GM12892 (cell line): ENCODE measurements around the gene MPST.

Experiments
- DNase-seq: peaks from one replicate; pipeline ENCODE4 v3.0.0; 2011; ENCODE audit not compliant: insufficient read length
- FAIRE-seq: peaks from 2 replicates; lab custom pipeline; 2011; peaks lifted over from hg19 to GRCh38; lab: Jason Lieb, UNC
- POLR2A ChIP-seq: IDR thresholded peaks from 2 replicates; pipeline ENCODE4 v1.6.1; 2011; ENCODE audit warnings: low read depth, low read length, control low read depth
- POLR2AphosphoS5 ChIP-seq: IDR thresholded peaks from 2 replicates; pipeline ENCODE4 v1.6.1; 2011; ENCODE audit warnings: low read depth, low read length, control low read depth
- TAF1 ChIP-seq: IDR thresholded peaks from 2 replicates; pipeline ENCODE4 v1.6.1; 2011; ENCODE audit warnings: low read depth, mild to moderate bottlenecking, control low read depth, low read length, borderline replicate concordance

MPST gene

DNA sequence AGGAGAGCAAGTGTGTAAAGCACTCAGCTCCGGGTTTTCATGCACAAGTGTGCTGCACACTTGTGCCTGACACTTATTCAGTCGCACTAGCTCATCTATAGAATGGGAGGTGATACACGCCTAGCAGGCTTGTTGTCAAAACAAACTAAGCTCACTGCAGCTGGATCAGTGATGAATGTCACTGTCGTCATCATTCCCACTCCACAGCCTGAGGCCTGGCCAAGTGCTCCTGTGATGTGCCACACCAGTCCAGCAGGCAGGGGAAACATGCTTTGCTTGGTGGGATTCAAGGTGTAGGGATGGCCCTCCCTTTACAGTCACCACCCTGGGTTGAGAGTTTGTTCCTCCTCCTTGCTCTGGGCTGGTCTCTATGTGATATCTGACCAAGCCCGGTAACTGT lies 6.8 kb downstream of the MPST start:
- DNase-seq: no peak
- FAIRE-seq: no peak
- TF ChIP-seq POLR2AphosphoS5 (no peak), POLR2A (no peak)

- DNase-seq: no peak
- TF ChIP-seq POLR2A (no peak), POLR2AphosphoS5 (no peak), TAF1 (no peak)
- FAIRE-seq: no peak
Observed at GRCh38 chr22:37027556-37027955, 8.0 kb downstream of the MPST start.

- no peak for TF ChIP-seq POLR2A
- TF ChIP-seq TAF1: no peak
- TF ChIP-seq POLR2AphosphoS5: no peak
- no peak for DNase-seq
- FAIRE-seq: no peak
Observed at GRCh38 chr22:37028692-37029674, 9.4 kb downstream of the MPST start.

- no peak for TF ChIP-seq POLR2A
Observed at GRCh38 chr22:37030560-37031281, 11.2 kb downstream of the MPST start.

DNA sequence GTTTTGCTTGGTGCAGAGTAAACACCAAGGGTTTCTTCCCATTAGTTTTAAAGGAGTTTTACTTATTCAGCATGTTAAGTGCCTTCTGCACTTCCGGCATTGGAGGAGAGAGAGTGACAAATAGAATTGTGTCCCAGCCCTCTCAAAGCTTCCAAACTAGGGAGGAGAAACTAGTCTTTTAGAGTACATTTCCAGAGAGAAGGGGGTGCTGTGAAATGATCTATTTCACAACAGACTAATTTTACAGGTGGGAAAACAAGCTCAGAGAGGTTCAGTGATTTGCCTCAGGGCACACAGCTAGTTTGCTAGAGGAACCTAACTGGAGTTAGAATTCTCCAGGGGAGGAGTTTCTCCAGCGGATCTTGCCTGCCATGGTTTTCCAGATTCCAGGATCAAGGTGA lies 12.6 kb downstream of the MPST start:
- DNase-seq: no peak
- FAIRE-seq: no peak

More at GRCh38 chr22:37030560-37031281, 11.2 kb downstream of the MPST start:
- DNase-seq (no peak), FAIRE-seq (no peak)

GRCh38 chr22:37032535-37033460 lies 13.3 kb downstream of the MPST start:
- TF ChIP-seq TAF1: no peak
- TF ChIP-seq POLR2AphosphoS5: no peak
- no peak for TF ChIP-seq POLR2A
- DNase-seq: no peak
- FAIRE-seq: no peak

More for the DNA sequence above, 12.6 kb downstream of the MPST start:
- TF ChIP-seq POLR2AphosphoS5 (no peak), POLR2A (no peak)

DNA sequence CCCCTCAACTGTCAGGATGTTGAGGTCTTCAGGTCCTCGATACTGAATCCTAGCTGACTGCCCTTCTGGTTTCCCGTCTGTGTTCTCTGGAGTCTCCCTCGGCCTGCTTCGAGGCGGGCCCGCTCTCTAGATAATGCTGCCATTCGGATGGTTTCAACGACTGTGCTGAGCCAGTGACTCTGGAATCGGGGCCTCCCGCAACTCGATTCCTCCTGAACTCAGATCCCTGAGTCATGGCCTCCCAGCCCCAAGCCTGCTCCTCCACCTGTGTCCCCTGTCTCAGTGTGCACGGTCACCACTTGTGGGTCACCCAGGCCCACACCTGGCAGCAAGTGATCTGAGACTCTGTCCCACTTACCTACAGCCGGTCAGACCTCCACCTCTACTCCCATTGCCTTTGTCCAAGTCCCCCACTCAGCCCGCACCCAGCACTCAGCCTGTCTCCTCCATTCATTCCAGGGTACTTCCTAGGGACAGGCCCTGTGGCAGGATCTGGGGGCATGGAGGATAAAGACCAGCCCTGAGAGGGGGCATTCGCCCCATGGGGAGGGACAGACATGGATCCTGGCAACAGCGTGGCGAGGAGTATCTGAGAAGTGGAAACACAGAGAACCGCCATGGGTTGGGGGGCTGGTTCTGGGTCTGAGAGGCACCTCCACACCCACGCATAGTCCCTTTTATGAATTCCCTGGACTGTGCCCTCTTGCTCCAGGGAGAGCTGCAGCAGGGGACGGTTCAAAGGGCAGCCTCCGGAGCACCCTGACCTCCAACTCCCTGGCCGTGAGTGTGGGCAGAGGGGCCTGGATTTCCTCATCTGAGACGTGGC lies 14.3 kb downstream of the MPST start:
- DNase-seq (no peak), FAIRE-seq (no peak)
- TF ChIP-seq POLR2A (no peak), TAF1 (no peak), POLR2AphosphoS5 (no peak)

- DNase-seq: no peak
- FAIRE-seq: no peak
- TF ChIP-seq POLR2A (no peak), TAF1 (no peak), POLR2AphosphoS5 (no peak)
Observed at GRCh38 chr22:37036655-37037377, 17.3 kb downstream of the MPST start.

GRCh38 chr22:37037669-37038068 lies 18.1 kb downstream of the MPST start:
- DNase-seq (no peak), FAIRE-seq (no peak)
- TF ChIP-seq POLR2A (no peak), POLR2AphosphoS5 (no peak), TAF1 (no peak)

GRCh38 chr22:37039466-37039865 lies 19.9 kb downstream of the MPST start:
- no peak for TF ChIP-seq POLR2AphosphoS5
- TF ChIP-seq POLR2A: no peak
- TF ChIP-seq TAF1: no peak
- DNase-seq: no peak
- FAIRE-seq: no peak
